GM19099 (cell line): Measurements from ENCODE around the gene KCNJ5.

Experiments used
- POLR2A ChIP-seq: IDR thresholded peaks from 3 replicates; pipeline ENCODE4 v1.6.1; 2011; ENCODE audit warnings: low read depth; ENCODE audit not compliant: insufficient read length; ENCODE audit errors: extremely low read depth

The KCNJ5 gene

GRCh38 chr11:128890543-128891368 is at the start of gene KCNJ5:
Gene KCNJ5 (plus strand): TSS chr11:128891356. CDS start chr11:128911274, 19,918 bp downstream.
- TF ChIP-seq POLR2A: no peak

GRCh38 chr11:128841461-128842072 is 49.6 kb upstream of the KCNJ5 start:
- TF ChIP-seq POLR2A: no peak

GRCh38 chr11:128843198-128843785 is 47.9 kb upstream of the KCNJ5 start:
- TF ChIP-seq POLR2A: no peak

- no peak for TF ChIP-seq POLR2A
These were observed 45.8 kb upstream of the KCNJ5 start for GRCh38 chr11:128845334-128845780.

- no peak for TF ChIP-seq POLR2A
These were observed 44.2 kb upstream of the KCNJ5 start for GRCh38 chr11:128846985-128847384.

- no peak for TF ChIP-seq POLR2A
These were observed 42.2 kb upstream of the KCNJ5 start for GRCh38 chr11:128848815-128849455.

GRCh38 chr11:128852327-128853023 is 38.7 kb upstream of the KCNJ5 start:
- no peak for TF ChIP-seq POLR2A

- no peak for TF ChIP-seq POLR2A
These were observed 37.6 kb upstream of the KCNJ5 start for GRCh38 chr11:128853559-128853958.

GRCh38 chr11:128854841-128855240 is 36.3 kb upstream of the KCNJ5 start:
- TF ChIP-seq POLR2A: no peak

- TF ChIP-seq POLR2A: no peak
These were observed 34.9 kb upstream of the KCNJ5 start for GRCh38 chr11:128856241-128856640.

GRCh38 chr11:128857341-128857740 is 33.8 kb upstream of the KCNJ5 start:
- no peak for TF ChIP-seq POLR2A

- no peak for TF ChIP-seq POLR2A
These were observed 31.4 kb upstream of the KCNJ5 start for GRCh38 chr11:128859563-128860441.

GRCh38 chr11:128860571-128861361 is 30.4 kb upstream of the KCNJ5 start:
- TF ChIP-seq POLR2A: no peak
